Transverse colon (tissue), 4 donors: Measurements from ENCODE around the gene IP6K2. TPM values are rescaled to one million over a fixed set of nuclear protein-coding genes. Genes with fewer than 3 reads are reported as not detected.

Source experiments
- DNase-seq: peaks from one replicate; pipeline ENCODE4 v3.0.0-alpha.2; 2019
- H3K27ac ChIP-seq, 4 donors: fragments of 200-600 bp; sonication (generic); 2 replicates each; pipeline ENCODE4 v1.5.1; 2016 to 2018; ENCODE audit warnings: inconsistent platforms in 4 of 4
- H3K27me3 ChIP-seq: fragments of 200-600 bp; sonication (generic); 2 replicates; pipeline ENCODE4 v1.5.1; 2017; ENCODE audit warnings: inconsistent platforms
- H3K36me3 ChIP-seq, 4 donors: fragments of 200-600 bp; sonication (generic); 2 replicates each; pipeline ENCODE4 v1.5.1; 2017 to 2019; ENCODE audit warnings: inconsistent platforms in 4 of 4
- H3K4me1 ChIP-seq, 4 donors: fragments of 200-600 bp; sonication (generic); 2 replicates each; pipeline ENCODE4 v1.5.1; 2017 to 2020; ENCODE audit warnings: inconsistent platforms in 4 of 4
- H3K4me3 ChIP-seq, 4 donors: fragments of 200-600 bp; sonication (generic); 1 replicate in 1 of 4; 2 replicates in 3 of 4; pipeline versions ENCODE4 v1.5.1 to v1.6.1; 2017 to 2019; ENCODE audit warnings: inconsistent platforms in 4 of 4
- H3K9me3 ChIP-seq, 2 donors: fragments of 200-600 bp; sonication (generic); 2 replicates each; pipeline ENCODE4 v1.5.1; 2017 to 2019; ENCODE audit warnings: inconsistent platforms in 2 of 2
- EP300 ChIP-seq: sonication (generic); formaldehyde crosslinking; IDR thresholded peaks from one replicate; pipeline ENCODE4 v1.6.1; 2017; ENCODE audit warnings: antibody characterized with exemption, low read depth
- POLR2A ChIP-seq: fragments of 450-650 bp; IDR thresholded peaks from one replicate; pipeline ENCODE4 v1.6.1; 2016; ENCODE audit warnings: antibody characterized with exemption, mild to moderate bottlenecking, moderate library complexity
- POLR2AphosphoS5 ChIP-seq, 3 donors: sonication (generic); formaldehyde crosslinking; IDR thresholded peaks; one replicate each; pipeline ENCODE4 v1.6.1; 2016; ENCODE audit warnings: antibody characterized with exemption in 3 of 3
- WGBS, 2 donors: methylation state at CpG; one replicate each; pipeline ENCODE4 v1.1.5; 2018; ENCODE audit warnings: low coverage in 1 of 2; 5-methylcytosine and 5-hydroxymethylcytosine counted together
- in situ Hi-C, 4 donors: fragments of 200-750 bp; cut with MboI; loops; one replicate each; pipeline versions ENCODE4 v1.15.0 to v1.15.1; 2017; ENCODE audit warnings: low sequenced_read_pairs in 3 of 4, low pct_ligation_motif_present in 1 of 4, low pct_unique_long_range_greater_than_20kb in 1 of 4
- intact Hi-C: fragments of 100-400 bp; cut with DNase I; formaldehyde crosslinking; loops from one replicate; pipeline ENCODE4 v1.15.1; 2023; ENCODE audit warnings: low total_unique reads
- total RNA-seq, 4 donors: library from RNA; depleted of rRNA; stranded (reverse); fragments of >200 nt; gene quantifications; one replicate each; pipeline ENCODE4 v1.1.0, GENCODE V29; 2016
- TF ChIP-seq, protein P1 (sequence below), 5 experiments: fragments of 200-600 bp in 3 of 5; fragments of 450-650 bp in 2 of 5; sonication (generic) in 3 of 5; IDR thresholded peaks; 1 replicate in 2 of 5; 2 replicates in 3 of 5; pipeline ENCODE4 v1.5.1; 2016 to 2017; ENCODE audit warnings: antibody characterized with exemption in 5 of 5, inconsistent platforms in 3 of 5, mild to moderate bottlenecking in 2 of 5, moderate library complexity in 1 of 5

The IP6K2 gene
- total RNA-seq, 4 donors from 2014 or later = 169 to 255 (median 225) TPM

DNA sequence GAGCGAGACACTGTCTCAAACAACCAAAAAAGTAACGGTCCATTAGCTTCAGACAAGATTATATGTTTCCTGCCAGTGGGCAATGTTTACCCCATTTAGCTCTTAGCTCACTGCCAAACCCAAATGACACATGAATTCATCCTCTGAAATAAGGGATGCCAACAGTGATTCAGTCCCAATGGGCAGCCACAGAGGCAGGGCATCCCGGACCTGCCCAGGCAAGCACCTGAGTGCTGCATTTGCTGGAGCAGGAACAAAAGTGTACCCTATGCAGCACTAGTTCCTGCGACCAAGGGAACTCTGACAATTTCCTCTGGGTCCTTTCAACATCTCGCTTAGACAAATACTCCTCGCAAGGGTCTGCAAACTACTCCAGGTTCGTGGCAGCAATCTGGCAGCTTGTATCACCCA is 8.0 kb downstream of the IP6K2 start:
- TF ChIP-seq, protein P1, sequence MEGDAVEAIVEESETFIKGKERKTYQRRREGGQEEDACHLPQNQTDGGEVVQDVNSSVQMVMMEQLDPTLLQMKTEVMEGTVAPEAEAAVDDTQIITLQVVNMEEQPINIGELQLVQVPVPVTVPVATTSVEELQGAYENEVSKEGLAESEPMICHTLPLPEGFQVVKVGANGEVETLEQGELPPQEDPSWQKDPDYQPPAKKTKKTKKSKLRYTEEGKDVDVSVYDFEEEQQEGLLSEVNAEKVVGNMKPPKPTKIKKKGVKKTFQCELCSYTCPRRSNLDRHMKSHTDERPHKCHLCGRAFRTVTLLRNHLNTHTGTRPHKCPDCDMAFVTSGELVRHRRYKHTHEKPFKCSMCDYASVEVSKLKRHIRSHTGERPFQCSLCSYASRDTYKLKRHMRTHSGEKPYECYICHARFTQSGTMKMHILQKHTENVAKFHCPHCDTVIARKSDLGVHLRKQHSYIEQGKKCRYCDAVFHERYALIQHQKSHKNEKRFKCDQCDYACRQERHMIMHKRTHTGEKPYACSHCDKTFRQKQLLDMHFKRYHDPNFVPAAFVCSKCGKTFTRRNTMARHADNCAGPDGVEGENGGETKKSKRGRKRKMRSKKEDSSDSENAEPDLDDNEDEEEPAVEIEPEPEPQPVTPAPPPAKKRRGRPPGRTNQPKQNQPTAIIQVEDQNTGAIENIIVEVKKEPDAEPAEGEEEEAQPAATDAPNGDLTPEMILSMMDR (IDR thresholded peaks at IDR 0.05) = no peak
- TF ChIP-seq POLR2AphosphoS5 (IDR thresholded peaks at IDR 0.05) (no peak), POLR2A (no peak), EP300 (no peak)
- H3K27ac ChIP-seq = no peak overlapping the region
- intact Hi-C loops = no loop called here
- no peak overlapping the region for H3K4me3 ChIP-seq
- peaks cover 15 to 77% (median 37%) of the 10 kb centered on the region in 4 donors for H3K4me1 ChIP-seq
- WGBS, 2 donors = 77 to 100% methylated on average over 1 to 7 of the region's 7 CpGs
- in situ Hi-C loops = no loop called here
- DNase-seq = no peak
- no peaks in the 10 kb centered on the region for H3K9me3 ChIP-seq
- H3K36me3 ChIP-seq = peaks cover 0 to 13% (median 4%) of the 10 kb centered on the region in 4 donors
- no peaks in the 10 kb centered on the region for H3K27me3 ChIP-seq

DNA sequence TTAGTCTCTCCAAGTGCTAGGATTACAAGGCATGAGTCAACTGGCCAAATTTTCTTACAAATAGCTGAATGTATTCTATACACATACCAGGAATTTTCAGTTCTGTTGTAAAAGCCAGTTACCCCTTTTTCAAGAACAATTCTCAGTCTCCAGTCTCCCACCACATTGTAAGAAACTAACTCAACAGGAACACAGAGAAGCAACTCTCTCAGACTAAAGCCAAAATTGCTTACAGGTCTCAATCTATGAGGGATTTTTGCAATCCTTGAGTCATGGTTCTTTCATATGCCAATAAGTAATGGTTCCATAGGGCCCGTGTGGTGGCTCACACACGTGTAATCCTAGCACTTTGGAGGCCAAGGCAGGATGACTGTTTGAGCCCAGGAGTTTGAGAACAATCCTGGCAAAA is 8.5 kb downstream of the IP6K2 start:
- intact Hi-C loops = no loop called here
- Histone ChIP-seq H3K36me3 (peaks cover 0 to 13% (median 4%) of the 10 kb centered on the region in 4 donors), H3K4me3 (no peak overlapping the region), H3K27me3 (no peaks in the 10 kb centered on the region), H3K4me1 (peaks cover 15 to 75% (median 32%) of the 10 kb centered on the region in 4 donors), H3K27ac (peak overlapping the region in 1 of 4 donors; percentile 24), H3K9me3 (no peaks in the 10 kb centered on the region)
- DNase-seq = no peak
- no peak for TF ChIP-seq POLR2A
- no peak for TF ChIP-seq EP300
- TF ChIP-seq, protein P1 (IDR thresholded peaks at IDR 0.05) = no peak
- no peak for TF ChIP-seq POLR2AphosphoS5 (IDR thresholded peaks at IDR 0.05)
- WGBS, 2 donors = 38% methylated on average over 2 of the region's 2 CpGs; no CpG with 5 or more reads in 1 of the 2 donors
- in situ Hi-C loops = no loop called here

DNA sequence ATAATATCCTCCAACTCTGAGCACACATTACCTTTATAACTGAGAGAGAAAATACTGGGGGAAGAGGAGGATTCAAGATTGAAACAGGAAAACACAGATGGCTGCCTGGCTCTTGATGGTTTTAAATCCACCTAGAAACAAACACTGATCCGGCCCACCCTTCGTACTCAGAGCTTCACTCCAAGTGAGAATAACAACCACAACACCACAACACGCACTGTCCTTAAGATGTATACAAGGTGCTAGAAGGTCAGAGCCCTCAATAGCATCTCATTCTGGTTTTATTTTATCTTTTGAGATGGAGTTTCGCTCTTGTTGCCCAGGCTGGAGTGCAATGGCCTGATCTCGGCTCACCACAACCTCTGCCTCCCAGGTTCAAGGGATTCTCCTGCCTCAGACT is 9.9 kb downstream of the IP6K2 start:
- in situ Hi-C loops (no loop called here), intact Hi-C loops (no loop called here)
- Histone ChIP-seq H3K4me3 (no peak overlapping the region), H3K4me1 (peaks cover 6 to 62% (median 20%) of the 10 kb centered on the region in 4 donors), H3K27ac (peak overlapping the region in 1 of 4 donors; percentile 17), H3K36me3 (peaks cover 0 to 8% (median 3%) of the 10 kb centered on the region in 4 donors), H3K9me3 (no peaks in the 10 kb centered on the region), H3K27me3 (no peaks in the 10 kb centered on the region)
- DNase-seq = no peak
- WGBS, 2 donors = 84 to 88% methylated on average over 3 to 5 of the region's 5 CpGs
- TF ChIP-seq EP300 = no peak

DNA sequence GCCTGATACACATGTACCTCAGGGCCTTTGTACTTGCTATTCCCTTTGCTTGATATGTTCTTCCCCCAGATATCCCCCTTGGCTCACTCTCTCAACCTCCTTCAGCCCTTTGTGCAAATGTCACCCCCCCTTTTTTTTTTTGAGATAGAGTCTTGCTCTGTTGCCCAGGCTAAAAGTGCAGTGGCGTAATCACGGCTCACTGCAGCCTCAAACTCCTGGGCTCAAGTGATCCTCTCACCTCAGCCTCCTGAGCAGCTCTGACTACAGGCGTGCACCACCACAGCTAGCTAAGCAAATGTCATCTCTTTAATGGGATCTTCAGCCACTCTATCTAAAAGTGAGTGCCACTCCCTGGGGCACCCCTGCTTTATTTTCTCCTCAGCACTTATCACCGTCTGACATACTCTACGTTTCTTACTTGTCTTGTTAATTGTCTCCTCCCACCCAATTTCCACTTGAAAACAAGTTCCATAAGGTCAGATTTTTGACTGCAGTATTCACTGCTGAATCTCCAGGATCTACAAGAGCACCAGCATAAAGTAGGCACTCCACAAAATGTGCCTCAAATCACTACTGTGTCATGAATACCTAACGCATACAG is 14.6 kb downstream of the IP6K2 start:
- H3K9me3 ChIP-seq = no peaks in the 10 kb centered on the region
- H3K4me1 ChIP-seq = peaks cover 0 to 53% (median 9%) of the 10 kb centered on the region in 4 donors
- peaks cover 0 to 6% (median 0%) of the 10 kb centered on the region in 4 donors for H3K36me3 ChIP-seq
- 76 to 88% methylated on average over 3 to 6 of the region's 6 CpGs for WGBS, 2 donors
- no peak for DNase-seq
- no peak overlapping the region for H3K4me3 ChIP-seq
- TF ChIP-seq EP300 (no peak), POLR2AphosphoS5 (IDR thresholded peaks at IDR 0.05) (no peak), POLR2A (no peak)
- TF ChIP-seq, protein P1 (IDR thresholded peaks at IDR 0.05) = no peak
- H3K27ac ChIP-seq = no peak overlapping the region
- H3K27me3 ChIP-seq = no peaks in the 10 kb centered on the region
- intact Hi-C loops (no loop called here), in situ Hi-C loops (no loop called here)
